Thoracic aorta (tissue), 2 donors: ENCODE measurements around the gene PSMG4. TPM values are rescaled to one million over a fixed set of nuclear protein-coding genes. Genes with fewer than 3 reads are reported as not detected.

Source experiments
- ATAC-seq: fragments of 150-250 bp; one replicate; pipeline ENCODE4 v1.8.0; 2017; ENCODE audit warnings: low read depth; ENCODE audit not compliant: insufficient number of reproducible peaks, low FRiP score
- DNase-seq: peaks from one replicate; pipeline ENCODE4 v3.0.0-alpha.2; 2020; ENCODE audit warnings: low spot score
- H3K27ac ChIP-seq, 2 donors: fragments of 200-600 bp; sonication (generic); 1 replicate in 1 of 2; 2 replicates in 1 of 2; pipeline ENCODE4 v1.5.1; 2016; ENCODE audit warnings: mild to moderate bottlenecking in 2 of 2, moderate library complexity in 2 of 2
- H3K27me3 ChIP-seq: fragments of 200-600 bp; sonication (generic); replicated peaks from 2 replicates; pipeline ENCODE4 v1.6.0; 2016; ENCODE audit warnings: mild to moderate bottlenecking; ENCODE audit not compliant: insufficient read depth
- H3K36me3 ChIP-seq: fragments of 200-600 bp; sonication (generic); one replicate; pipeline ENCODE4 v1.5.1; 2016
- H3K4me1 ChIP-seq, 2 donors: fragments of 200-600 bp; sonication (generic); 1 replicate in 1 of 2; 2 replicates in 1 of 2; pipeline versions ENCODE4 v1.5.1 to v1.6.0; 2016; ENCODE audit warnings: low read depth in 2 of 2, mild to moderate bottlenecking in 1 of 2; ENCODE audit not compliant: control insufficient read depth in 1 of 2
- H3K4me3 ChIP-seq: fragments of 200-600 bp; sonication (generic); 2 replicates; pipeline ENCODE4 v1.5.1; 2016; ENCODE audit warnings: mild to moderate bottlenecking
- H3K9me3 ChIP-seq: fragments of 200-600 bp; sonication (generic); 2 replicates; pipeline ENCODE4 v1.5.1; 2016
- CTCF ChIP-seq: fragments of 200-600 bp; sonication (generic); IDR thresholded peaks from one replicate; pipeline ENCODE4 v1.5.1; 2019; ENCODE audit warnings: antibody characterized with exemption
- total RNA-seq, 2 donors: library from RNA; depleted of rRNA; stranded (reverse); fragments of >200 nt; gene quantifications; one replicate each; pipeline versions ENCODE4 v1.1.0 to v1.2.3, GENCODE V29; 2016

Gene PSMG4
- total RNA-seq, 2 donors from 2014 or later: 19.4 to 29.0 TPM

- H3K27ac ChIP-seq: no peak overlapping the region
- no peaks in the 10 kb centered on the region for H3K36me3 ChIP-seq
- DNase-seq: no peak
- TF ChIP-seq CTCF: no peak
- ATAC-seq: peak; percentile 46
- H3K9me3 ChIP-seq: no peaks in the 10 kb centered on the region
- peak overlapping the region; percentile 73 for H3K4me3 ChIP-seq
- H3K4me1 ChIP-seq: peaks cover 26 to 57% of the 10 kb centered on the region in 2 donors
- H3K27me3 ChIP-seq: peaks cover 36% of the 10 kb centered on the region
Measured at GRCh38 chr6:3231247-3232016, 27.3 kb upstream of the PSMG4 start.

- no peaks in the 10 kb centered on the region for H3K9me3 ChIP-seq
- peaks cover 23 to 48% of the 10 kb centered on the region in 2 donors for H3K4me1 ChIP-seq
- ATAC-seq (no peak), DNase-seq (no peak)
- TF ChIP-seq CTCF: no peak
- H3K36me3 ChIP-seq: no peaks in the 10 kb centered on the region
- peaks cover 36% of the 10 kb centered on the region for H3K27me3 ChIP-seq
- no peak overlapping the region for H3K27ac ChIP-seq
- H3K4me3 ChIP-seq: peak overlapping the region; percentile 73
Measured at GRCh38 chr6:3232017-3232945, 26.5 kb upstream of the PSMG4 start.

GRCh38 chr6:3233321-3233720 is 25.4 kb upstream of the PSMG4 start:
- no peak for DNase-seq
- H3K4me1 ChIP-seq: peaks cover 12 to 38% of the 10 kb centered on the region in 2 donors
- no peak for TF ChIP-seq CTCF
- peaks cover 36% of the 10 kb centered on the region for H3K27me3 ChIP-seq
- H3K9me3 ChIP-seq: no peaks in the 10 kb centered on the region
- no peak for ATAC-seq
- H3K27ac ChIP-seq: no peak overlapping the region
- H3K36me3 ChIP-seq: no peaks in the 10 kb centered on the region
- H3K4me3 ChIP-seq: no peak overlapping the region

GRCh38 chr6:3233904-3234303 is 24.8 kb upstream of the PSMG4 start:
- no peaks in the 10 kb centered on the region for H3K9me3 ChIP-seq
- no peak for ATAC-seq
- H3K27me3 ChIP-seq: peaks cover 34% of the 10 kb centered on the region
- peaks cover 11 to 34% of the 10 kb centered on the region in 2 donors for H3K4me1 ChIP-seq
- no peak overlapping the region for H3K27ac ChIP-seq
- H3K36me3 ChIP-seq: no peaks in the 10 kb centered on the region
- H3K4me3 ChIP-seq: no peak overlapping the region
- no peak for TF ChIP-seq CTCF
- no peak for DNase-seq

- TF ChIP-seq CTCF: no peak
- DNase-seq: no peak
- H3K27me3 ChIP-seq: peaks cover 18% of the 10 kb centered on the region
- H3K4me3 ChIP-seq: no peak overlapping the region
- no peaks in the 10 kb centered on the region for H3K36me3 ChIP-seq
- H3K27ac ChIP-seq: no peak overlapping the region
- no peaks in the 10 kb centered on the region for H3K9me3 ChIP-seq
- no peak for ATAC-seq
- H3K4me1 ChIP-seq: peaks cover 5 to 18% of the 10 kb centered on the region in 2 donors
Measured at GRCh38 chr6:3235486-3235885, 23.3 kb upstream of the PSMG4 start.
